HEK293 (cell line): ENCODE results near the gene UBAC2.

ENCODE experiments used
- CTCF ChIA-PET: fragments of 350-600 bp; formaldehyde crosslinking; extraction: SDS; loops from one replicate; lab custom pipeline; 2021; ENCODE audit warnings: antibody characterized with exemption; lab: Yijun Ruan, JAX
- POLR2A ChIA-PET: fragments of 300-600 bp; formaldehyde crosslinking; extraction: SDS; loops from one replicate; lab custom pipeline; 2020; ENCODE audit warnings: antibody characterized with exemption, inconsistent platforms; lab: Yijun Ruan, JAX
- H3K27ac ChIP-seq: fragments of 200-500 bp; sonication (Bioruptor generic); 2 replicates; pipeline ENCODE4 v1.5.1; 2014; ENCODE audit warnings: low read depth, low read length, control low read depth, inconsistent platforms; ENCODE audit errors: extremely low read depth
- H3K36me3 ChIP-seq, 2 experiments: fragments of 200-500 bp in 1 of 2; sonication (Bioruptor generic) in 1 of 2; 1 replicate in 1 of 2; 2 replicates in 1 of 2; pipeline ENCODE4 v1.5.1; 2014 to 2017; ENCODE audit warnings: inconsistent platforms in 2 of 2, low read length in 2 of 2; ENCODE audit not compliant: control insufficient read depth in 2 of 2, insufficient read depth in 1 of 2
- H3K4me1 ChIP-seq: fragments of 200-500 bp; sonication (Bioruptor generic); 2 replicates; pipeline ENCODE4 v1.5.1; 2014; ENCODE audit warnings: mild to moderate bottlenecking, low read length, inconsistent platforms; ENCODE audit not compliant: control insufficient read depth, insufficient read depth
- H3K4me3 ChIP-seq: 2 replicates; pipeline ENCODE4 v1.5.1; 2011; ENCODE audit warnings: low read depth, mild to moderate bottlenecking, control low read depth, low read length, moderate library complexity
- H3K9me3 ChIP-seq: fragments of 200-500 bp; sonication (Bioruptor generic); 2 replicates; pipeline ENCODE4 v1.5.1; 2014; ENCODE audit warnings: low read depth, low read length, inconsistent platforms; ENCODE audit not compliant: control insufficient read depth, insufficient read depth
- GFI1B ChIP-seq: fragments of 450-650 bp; formaldehyde crosslinking; IDR thresholded peaks from 2 replicates; pipeline ENCODE4 v1.5.1; 2016; ENCODE audit warnings: missing biosample characterization, missing genetic modification characterization
- HOXD13 ChIP-seq: sonication (generic); formaldehyde crosslinking; IDR thresholded peaks from 2 replicates; pipeline ENCODE4 v1.8.0; 2022; ENCODE audit warnings: missing genetic modification reagents, borderline replicate concordance
- IKZF3 ChIP-seq: fragments of 450-650 bp; IDR thresholded peaks from 2 replicates; pipeline ENCODE4 v1.5.0; 2018; ENCODE audit warnings: missing biosample characterization, mild to moderate bottlenecking, missing genetic modification characterization, moderate library complexity
- KLF1 ChIP-seq: fragments of 450-650 bp; formaldehyde crosslinking; IDR thresholded peaks from 2 replicates; pipeline ENCODE4 v1.5.1; 2016; ENCODE audit warnings: missing biosample characterization, missing genetic modification characterization
- PRDM1 ChIP-seq: fragments of 450-650 bp; formaldehyde crosslinking; IDR thresholded peaks from 2 replicates; pipeline ENCODE4; 2016; ENCODE audit warnings: missing biosample characterization, missing genetic modification characterization
- REPIN1 ChIP-seq: fragments of 450-650 bp; formaldehyde crosslinking; IDR thresholded peaks from 2 replicates; pipeline ENCODE4 v1.5.1; 2017; ENCODE audit warnings: missing biosample characterization, missing genetic modification characterization, low read depth
- ZBTB7A ChIP-seq: fragments of 450-650 bp; formaldehyde crosslinking; IDR thresholded peaks from 2 replicates; pipeline ENCODE4 v1.5.1; 2016; ENCODE audit warnings: low read depth, missing biosample characterization, missing genetic modification characterization
- ZFP3 ChIP-seq: fragments of 450-650 bp; formaldehyde crosslinking; IDR thresholded peaks from 2 replicates; pipeline ENCODE4 v1.5.1; 2016; ENCODE audit warnings: low read depth, missing biosample characterization, missing genetic modification characterization
- ZNF112 ChIP-seq: fragments of 450-650 bp; formaldehyde crosslinking; IDR thresholded peaks from 2 replicates; pipeline ENCODE4 v1.5.0; 2017; ENCODE audit warnings: missing biosample characterization, missing genetic modification characterization
- ZNF121 ChIP-seq: fragments of 450-650 bp; formaldehyde crosslinking; IDR thresholded peaks from 2 replicates; pipeline ENCODE4 v1.5.1; 2016; ENCODE audit warnings: missing biosample characterization, missing genetic modification characterization
- ZNF133 ChIP-seq: fragments of 450-650 bp; formaldehyde crosslinking; IDR thresholded peaks from 2 replicates; pipeline ENCODE4 v1.5.1; 2016; ENCODE audit warnings: missing biosample characterization, missing genetic modification characterization
- ZNF24 ChIP-seq: fragments of 450-650 bp; formaldehyde crosslinking; IDR thresholded peaks from 2 replicates; pipeline ENCODE4 v1.5.1; 2016; ENCODE audit warnings: missing biosample characterization, missing genetic modification characterization
- ZNF248 ChIP-seq: fragments of 450-650 bp; formaldehyde crosslinking; IDR thresholded peaks from 2 replicates; pipeline ENCODE4 v1.5.1; 2017; ENCODE audit warnings: missing biosample characterization, missing genetic modification characterization
- ZNF302 ChIP-seq: fragments of 450-650 bp; formaldehyde crosslinking; IDR thresholded peaks from 2 replicates; pipeline ENCODE4 v1.5.1; 2016; ENCODE audit warnings: missing biosample characterization, missing genetic modification characterization, low read depth
- ZNF350 ChIP-seq: fragments of 450-650 bp; formaldehyde crosslinking; IDR thresholded peaks from 2 replicates; pipeline ENCODE4 v1.5.0; 2017; ENCODE audit warnings: missing biosample characterization, mild to moderate bottlenecking, missing genetic modification characterization
- ZNF354C ChIP-seq: fragments of 450-650 bp; formaldehyde crosslinking; IDR thresholded peaks from 2 replicates; pipeline ENCODE4 v1.5.1; 2016; ENCODE audit warnings: missing biosample characterization, missing genetic modification characterization, low read depth, borderline replicate concordance
- ZNF366 ChIP-seq: fragments of 450-650 bp; formaldehyde crosslinking; conservative IDR thresholded peaks from 2 replicates; pipeline ENCODE4 v1.5.1; 2016; ENCODE audit warnings: missing biosample characterization, missing genetic modification characterization
- ZNF48 ChIP-seq: fragments of 450-650 bp; formaldehyde crosslinking; IDR thresholded peaks from 2 replicates; pipeline ENCODE4 v1.5.1; 2016; ENCODE audit warnings: missing biosample characterization, missing genetic modification characterization
- ZNF544 ChIP-seq: fragments of 450-650 bp; formaldehyde crosslinking; IDR thresholded peaks from 2 replicates; pipeline ENCODE4 v1.5.0; 2017; ENCODE audit warnings: missing biosample characterization, missing genetic modification characterization
- ZNF571 ChIP-seq: fragments of 450-650 bp; formaldehyde crosslinking; IDR thresholded peaks from 2 replicates; pipeline ENCODE4 v1.5.0; 2017; ENCODE audit warnings: missing biosample characterization, missing genetic modification characterization
- ZNF654 ChIP-seq: fragments of 450-650 bp; formaldehyde crosslinking; IDR thresholded peaks from 2 replicates; pipeline ENCODE4 v1.5.1; 2016; ENCODE audit warnings: low read depth, missing biosample characterization, missing genetic modification characterization
- ZNF747 ChIP-seq: fragments of 450-650 bp; formaldehyde crosslinking; IDR thresholded peaks from 2 replicates; pipeline ENCODE4 v1.5.1; 2016; ENCODE audit warnings: missing biosample characterization, missing genetic modification characterization
- ZNF768 ChIP-seq: fragments of 450-650 bp; formaldehyde crosslinking; IDR thresholded peaks from 2 replicates; pipeline ENCODE4 v1.5.1; 2018; ENCODE audit warnings: missing biosample characterization, mild to moderate bottlenecking, missing genetic modification characterization
- ZNF776 ChIP-seq: fragments of 450-650 bp; formaldehyde crosslinking; IDR thresholded peaks from 2 replicates; pipeline ENCODE4 v1.5.0; 2017; ENCODE audit warnings: missing biosample characterization, missing genetic modification characterization, borderline replicate concordance
- ZSCAN16 ChIP-seq: fragments of 450-650 bp; formaldehyde crosslinking; IDR thresholded peaks from 2 replicates; pipeline ENCODE4 v1.5.1; 2016; ENCODE audit warnings: missing biosample characterization, missing genetic modification characterization
- TF ChIP-seq, protein P1 (sequence below): fragments of 450-650 bp; formaldehyde crosslinking; IDR thresholded peaks from 2 replicates; pipeline ENCODE4 v1.5.1; 2017; ENCODE audit warnings: missing biosample characterization, missing genetic modification characterization
- TF ChIP-seq, protein P2 (sequence below): fragments of 450-650 bp; IDR thresholded peaks from 2 replicates; pipeline ENCODE4 v1.5.1; 2018; ENCODE audit warnings: missing biosample characterization, mild to moderate bottlenecking, missing genetic modification characterization
- TF ChIP-seq, protein P3 (sequence below): fragments of 450-650 bp; formaldehyde crosslinking; IDR thresholded peaks from 2 replicates; pipeline ENCODE4 v1.5.1; 2016; ENCODE audit warnings: missing biosample characterization, missing genetic modification characterization
- TF ChIP-seq, protein P4 (sequence below): fragments of 450-650 bp; formaldehyde crosslinking; IDR thresholded peaks from 2 replicates; pipeline ENCODE4 v1.5.1; 2016; ENCODE audit warnings: missing biosample characterization, missing genetic modification characterization

UBAC2 gene

DNA sequence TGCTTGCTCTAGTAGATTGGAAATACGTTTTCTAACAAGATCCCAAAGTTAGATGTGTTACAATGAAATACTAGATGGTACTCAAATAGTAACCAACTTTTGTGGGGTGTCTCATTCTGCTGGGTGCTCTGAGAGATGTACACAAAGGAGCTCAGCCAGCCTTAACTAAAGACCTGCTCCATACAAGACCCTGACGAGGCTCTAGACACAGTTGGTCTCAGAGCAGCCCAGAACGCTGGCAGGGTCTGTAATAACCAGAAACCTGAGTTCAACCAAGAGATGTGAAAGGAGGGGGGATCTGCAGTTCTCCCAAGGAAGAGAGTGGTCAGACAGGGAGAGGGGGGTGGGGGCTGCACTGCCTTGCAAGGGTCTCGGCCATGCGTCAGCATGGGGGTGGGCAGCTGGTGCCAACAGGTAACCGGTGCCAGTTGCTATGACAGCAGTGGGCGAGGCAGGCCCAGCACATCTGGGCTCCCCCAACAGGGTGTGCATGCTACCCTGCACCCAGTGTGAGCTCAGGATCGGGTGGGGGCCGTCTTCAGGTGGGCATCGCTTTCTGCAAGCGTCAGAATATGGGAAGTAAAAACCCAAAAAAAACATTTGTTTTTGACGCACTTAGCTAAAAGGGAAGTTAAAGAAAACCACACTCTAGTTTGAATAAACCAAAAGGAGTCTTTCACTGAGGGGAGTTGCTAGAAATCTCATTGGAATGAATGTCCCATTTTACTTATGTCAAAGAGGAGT lies 174.5 kb downstream of the UBAC2 start:
- Histone ChIP-seq H3K4me1 (no peaks in the 10 kb centered on the region), H3K36me3 (peaks cover 0 to 3% of the 10 kb centered on the region in 2 experiments; a peak in 1 of 3 replicates), H3K9me3 (no peaks in the 10 kb centered on the region), H3K4me3 (no peak overlapping the region), H3K27ac (no peak overlapping the region)
- ChIA-PET CTCF (interaction anchor here (1.5 kb wide), 2 partner anchors 13 to 61 kb away, joined by 3 to 4 read pairs; no protein-coding TSS in a partner anchor), POLR2A (interaction anchor here (0.6 kb wide), 1 partner anchor 23 kb away, joined by 4 read pairs; no protein-coding TSS in a partner anchor)
- TF ChIP-seq, protein P1, sequence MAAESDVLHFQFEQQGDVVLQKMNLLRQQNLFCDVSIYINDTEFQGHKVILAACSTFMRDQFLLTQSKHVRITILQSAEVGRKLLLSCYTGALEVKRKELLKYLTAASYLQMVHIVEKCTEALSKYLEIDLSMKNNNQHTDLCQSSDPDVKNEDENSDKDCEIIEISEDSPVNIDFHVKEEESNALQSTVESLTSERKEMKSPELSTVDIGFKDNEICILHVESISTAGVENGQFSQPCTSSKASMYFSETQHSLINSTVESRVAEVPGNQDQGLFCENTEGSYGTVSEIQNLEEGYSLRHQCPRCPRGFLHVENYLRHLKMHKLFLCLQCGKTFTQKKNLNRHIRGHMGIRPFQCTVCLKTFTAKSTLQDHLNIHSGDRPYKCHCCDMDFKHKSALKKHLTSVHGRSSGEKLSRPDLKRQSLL (tag by site-specific recombination): no peak
- TF ChIP-seq, protein P2, sequence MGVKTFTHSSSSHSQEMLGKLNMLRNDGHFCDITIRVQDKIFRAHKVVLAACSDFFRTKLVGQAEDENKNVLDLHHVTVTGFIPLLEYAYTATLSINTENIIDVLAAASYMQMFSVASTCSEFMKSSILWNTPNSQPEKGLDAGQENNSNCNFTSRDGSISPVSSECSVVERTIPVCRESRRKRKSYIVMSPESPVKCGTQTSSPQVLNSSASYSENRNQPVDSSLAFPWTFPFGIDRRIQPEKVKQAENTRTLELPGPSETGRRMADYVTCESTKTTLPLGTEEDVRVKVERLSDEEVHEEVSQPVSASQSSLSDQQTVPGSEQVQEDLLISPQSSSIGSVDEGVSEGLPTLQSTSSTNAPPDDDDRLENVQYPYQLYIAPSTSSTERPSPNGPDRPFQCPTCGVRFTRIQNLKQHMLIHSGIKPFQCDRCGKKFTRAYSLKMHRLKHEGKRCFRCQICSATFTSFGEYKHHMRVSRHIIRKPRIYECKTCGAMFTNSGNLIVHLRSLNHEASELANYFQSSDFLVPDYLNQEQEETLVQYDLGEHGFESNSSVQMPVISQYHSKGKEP (tag by site-specific recombination): no peak
- TF ChIP-seq ZNF366 (tag by site-specific recombination): no peak
- no peak for TF ChIP-seq ZSCAN16 (tag by site-specific recombination)
- no peak for TF ChIP-seq ZNF768 (tag by site-specific recombination)
- TF ChIP-seq IKZF3 (tag by site-specific recombination): no peak
- TF ChIP-seq ZNF350 (tag by site-specific recombination): no peak
- TF ChIP-seq ZNF133 (tag by site-specific recombination): no peak
- no peak for TF ChIP-seq ZNF248 (tag by site-specific recombination)
- TF ChIP-seq ZNF654 (tag by site-specific recombination): no peak
- TF ChIP-seq, protein P3, sequence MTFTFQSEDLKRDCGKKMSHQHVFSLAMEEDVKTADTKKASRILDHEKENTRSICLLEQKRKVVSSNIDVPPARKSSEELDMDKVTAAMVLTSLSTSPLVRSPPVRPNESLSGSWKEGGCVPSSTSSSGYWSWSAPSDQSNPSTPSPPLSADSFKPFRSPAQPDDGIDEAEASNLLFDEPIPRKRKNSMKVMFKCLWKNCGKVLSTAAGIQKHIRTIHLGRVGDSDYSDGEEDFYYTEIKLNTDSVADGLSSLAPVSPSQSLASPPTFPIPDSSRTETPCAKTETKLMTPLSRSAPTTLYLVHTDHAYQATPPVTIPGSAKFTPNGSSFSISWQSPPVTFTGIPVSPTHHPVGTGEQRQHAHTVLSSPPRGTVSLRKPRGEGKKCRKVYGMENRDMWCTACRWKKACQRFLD (tag by site-specific recombination): no peak
- no peak for TF ChIP-seq ZNF354C (tag by site-specific recombination)
- no peak for TF ChIP-seq ZNF112 (tag by site-specific recombination)
- no peak for TF ChIP-seq ZNF776 (tag by site-specific recombination)

DNA sequence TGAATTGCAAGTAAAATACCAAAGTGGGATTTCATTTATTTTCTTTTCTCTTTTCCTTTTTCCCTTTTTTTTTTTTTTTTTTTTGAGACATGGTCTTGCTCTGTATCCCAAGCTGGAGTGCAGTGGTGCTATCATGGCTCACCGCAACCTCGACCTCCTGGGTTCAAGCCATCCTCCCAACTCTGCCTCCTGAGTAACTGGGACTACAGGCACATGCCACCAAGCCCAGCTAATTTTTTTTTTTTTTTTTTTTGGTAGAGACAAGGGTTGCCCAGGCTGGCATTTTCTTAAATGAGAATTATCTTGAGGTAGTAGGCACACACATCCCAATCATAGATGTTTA lies 175.1 kb downstream of the UBAC2 start:
- POLR2A ChIA-PET: interaction anchor here (0.6 kb wide), 1 partner anchor 24 kb away, joined by 4 read pairs; no protein-coding TSS in a partner anchor

DNA sequence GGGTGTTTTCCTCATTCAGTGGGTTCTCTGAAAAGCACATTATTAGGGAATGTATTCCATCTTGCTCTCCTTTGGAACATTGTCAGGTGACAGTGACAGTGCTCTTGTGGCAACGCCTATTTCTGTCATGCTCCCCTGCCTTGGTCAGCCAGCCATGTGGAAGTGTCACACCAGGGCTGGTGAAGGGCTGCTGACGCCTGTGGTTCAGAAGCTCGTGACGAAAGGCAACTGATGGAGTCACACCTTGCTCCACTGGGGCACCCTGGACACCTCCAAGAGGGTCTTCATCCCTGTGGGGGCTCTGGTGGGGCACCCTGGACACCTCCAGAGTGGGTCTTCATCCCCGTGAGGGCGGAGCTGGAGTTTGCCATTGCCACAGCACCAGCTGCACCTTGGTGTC lies 175.5 kb downstream of the UBAC2 start:
- no peak overlapping the region for H3K4me3 ChIP-seq
- H3K4me1 ChIP-seq: no peaks in the 10 kb centered on the region
- no peaks in the 10 kb centered on the region for H3K9me3 ChIP-seq
- ChIA-PET POLR2A (no interaction called here), CTCF (interaction anchor here (1.9 kb wide), 1 partner anchor 12 kb away, joined by 9 read pairs; no protein-coding TSS in a partner anchor)
- no peak overlapping the region for H3K27ac ChIP-seq
- H3K36me3 ChIP-seq: peaks cover 0 to 3% of the 10 kb centered on the region in 2 experiments; a peak in 1 of 3 replicates
- no peak for TF ChIP-seq HOXD13
- no peak for TF ChIP-seq ZFP3 (tag by site-specific recombination)
- TF ChIP-seq ZNF354C (tag by site-specific recombination): no peak
- TF ChIP-seq ZBTB7A: no peak
- TF ChIP-seq ZNF571 (tag by site-specific recombination): no peak
- TF ChIP-seq ZNF121 (tag by site-specific recombination): no peak
- TF ChIP-seq KLF1 (tag by site-specific recombination): no peak
- TF ChIP-seq ZNF544 (tag by site-specific recombination): no peak
- no peak for TF ChIP-seq ZNF747
- no peak for TF ChIP-seq IKZF3 (tag by site-specific recombination)
- TF ChIP-seq REPIN1 (tag by site-specific recombination): no peak
- no peak for TF ChIP-seq ZNF776 (tag by site-specific recombination)
- no peak for TF ChIP-seq ZNF302 (tag by site-specific recombination)
- TF ChIP-seq ZNF48 (tag by site-specific recombination): no peak

More for the DNA sequence above, 175.1 kb downstream of the UBAC2 start:
- Histone ChIP-seq H3K36me3 (peaks cover 0 to 3% of the 10 kb centered on the region in 2 experiments; a peak in 1 of 3 replicates), H3K4me1 (no peaks in the 10 kb centered on the region), H3K4me3 (no peak overlapping the region), H3K27ac (no peak overlapping the region), H3K9me3 (no peaks in the 10 kb centered on the region)
- CTCF ChIA-PET: interaction anchor here (1.9 kb wide), 1 partner anchor 12 kb away, joined by 9 read pairs; no protein-coding TSS in a partner anchor
- TF ChIP-seq GFI1B (tag by site-specific recombination): no peak
- peak; percentile 72; the same call in 1 of the 2 replicates for TF ChIP-seq PRDM1 (tag by site-specific recombination)
- TF ChIP-seq, protein P4, sequence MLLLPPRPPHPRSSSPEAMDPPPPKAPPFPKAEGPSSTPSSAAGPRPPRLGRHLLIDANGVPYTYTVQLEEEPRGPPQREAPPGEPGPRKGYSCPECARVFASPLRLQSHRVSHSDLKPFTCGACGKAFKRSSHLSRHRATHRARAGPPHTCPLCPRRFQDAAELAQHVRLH (tag by site-specific recombination): no peak
- TF ChIP-seq ZNF24 (tag by site-specific recombination): no peak
